Heart right ventricle (tissue), 16 donors: Measurements from ENCODE around the gene ARHGEF17. TPM values are rescaled to one million over a fixed set of nuclear protein-coding genes. Genes with fewer than 3 reads are reported as not detected.
A peak's percentile ranks its signal among the peaks of the same experiment; 100 is the strongest.

Experiments used
- ATAC-seq, 8 donors: fragments of 200-7000 bp; cut with Tn5 transposase; one replicate each; pipeline ENCODE4 v1.9.1; 2020; ENCODE audit warnings: mild to moderate bottlenecking in 8 of 8, moderate library complexity in 8 of 8, moderate number of reproducible peaks in 1 of 8
- DNase-seq, 2 donors: peaks; one replicate each; pipeline ENCODE4 v3.0.0-alpha.2; 2020
- H3K27ac ChIP-seq, 10 donors: fragments of 200-600 bp; sonication (generic) in 2 of 10; one replicate each; pipeline versions ENCODE4 v1.5.0 to v1.8.0; 2020 to 2022; ENCODE audit warnings: mild to moderate bottlenecking in 3 of 10
- H3K27me3 ChIP-seq, 7 donors: fragments of 200-600 bp; one replicate each; pipeline ENCODE4 v1.8.0; 2021 to 2022; ENCODE audit warnings: mild to moderate bottlenecking in 2 of 7
- H3K36me3 ChIP-seq, 9 donors: fragments of 200-600 bp; sonication (generic) in 1 of 9; one replicate each; pipeline versions ENCODE4 v1.5.0 to v1.8.0; 2020 to 2022; ENCODE audit warnings: mild to moderate bottlenecking in 2 of 9
- H3K4me1 ChIP-seq, 9 donors: fragments of 200-600 bp; sonication (generic) in 1 of 9; one replicate each; pipeline versions ENCODE4 v1.5.0 to v1.8.0; 2020 to 2022; ENCODE audit warnings: mild to moderate bottlenecking in 4 of 9
- H3K4me3 ChIP-seq, 10 donors: fragments of 200-600 bp; sonication (generic) in 2 of 10; one replicate each; pipeline versions ENCODE4 v1.5.0 to v1.8.0; 2020 to 2022; ENCODE audit warnings: mild to moderate bottlenecking in 7 of 10, moderate library complexity in 2 of 10
- H3K9me3 ChIP-seq, 11 donors: fragments of 200-600 bp in 10 of 11; sonication (generic) in 2 of 11; one replicate each; pipeline versions ENCODE4 v1.5.0 to v1.8.0; 2013 to 2022; ENCODE audit warnings: mild to moderate bottlenecking in 2 of 11, control low read depth in 1 of 11, moderate library complexity in 1 of 11
- CTCF ChIP-seq, 9 donors: fragments of 200-600 bp; sonication (generic) in 2 of 9; IDR thresholded peaks; one replicate each; pipeline versions ENCODE4 v1.5.0 to v1.8.0; 2021 to 2022; ENCODE audit warnings: antibody characterized with exemption in 9 of 9, mild to moderate bottlenecking in 5 of 9, moderate library complexity in 1 of 9
- WGBS, 2 donors: extraction: QIAGEN DNeasy Blood & Tissue Kit; methylation state at CpG; one replicate each; pipeline ENCODE4 v1.1.7; 2013; ENCODE audit warnings: inconsistent platforms in 1 of 2; 5-methylcytosine and 5-hydroxymethylcytosine counted together
- intact Hi-C, 10 donors: fragments of 100-400 bp; cut with DNase I; formaldehyde crosslinking; loops; one replicate each; pipeline versions ENCODE4 v1.11.1 to v1.14.2; 2022
- polyA plus RNA-seq, 2 donors: library from polyadenylated mRNA; stranded (reverse); fragments of 200-250 nt; gene quantifications; one replicate each; pipeline ENCODE4 v1.2.3, GENCODE V29; 2013
- total RNA-seq, 10 donors: library from RNA; stranded (reverse); fragmentation: NEBNext Ultra II Directional in 3 of 10; extraction: Animal tissue kit (Norgen Biotek cat#: 25700) in 3 of 10; gene quantifications; one replicate each; pipeline versions ENCODE4 v1.2.1 to v1.2.4, GENCODE V29; 2021 to 2023
- donor health status: Arrhythmogenic right ventricular cardiomyopathy.
- donor health status: ischemic (EF 13 %, LVEDD 7.1; RV severe dilation, severe dysfunction).
- donor health status: healthy with polysubstance abuse.
- donor health status: DM: no; HTN: yes; CAD: no.
- donor health status: DM: no; HTN: no; CAD: no.
- donor health status: ischemic (EF 25% LVEDD 6.9; RV normal size, moderate dysfunction).
- donor health status: ischemic (EF 25% LVEDD 5.7; RV mildly dilated, moderate dysfunction).
- donor health status: healthy.
- donor health status: DM: yes; HTN: yes; CAD: no.
- donor health status: Ischemic cardiomyopathy.
- donor health status: ischemic (EF 35%, LVEDD 5.7; RV mildly dilated, moderate dysfunction).
- donor health status: nonischemic (EF 11% LVEDD 7.7; RV severe dilation, severe dysfunction).
- donor health status: DM: yes; HTN: yes; CAD: no.
- donor health status: PGD.
- donor health status: ischemic (EF 29% LVEDD 5.4; RV normal size, mild dysfunction).
- donor health status: nonischemic (EF 23%, LVEDD 6.1; RV moderate dilation, normal function).

Gene ARHGEF17
- total and polyA plus RNA-seq, 12 donors: 38.6 to 67.4 (median 51.2) TPM

- H3K27me3 ChIP-seq: no peaks in the 10 kb centered on the region
- H3K36me3 ChIP-seq: peaks cover 0 to 13% (median 0%) of the 10 kb centered on the region in 9 donors
- DNase-seq (no peak), ATAC-seq (no peak)
- H3K9me3 ChIP-seq: no peaks in the 10 kb centered on the region
- 54 to 57% methylated on average over 10 of the region's 10 CpGs for WGBS, 2 donors
- H3K27ac ChIP-seq: peak overlapping the region in 9 of 10 donors; percentile 31 to 100 (median 91)
- no peak overlapping the region for H3K4me3 ChIP-seq
- H3K4me1 ChIP-seq: peaks cover 54 to 99% (median 93%) of the 10 kb centered on the region in 9 donors
- TF ChIP-seq CTCF (IDR thresholded peaks at IDR 0.05): peak in 1 of 9 donors; percentile 17
- intact Hi-C loops: no loop called here
Observed at GRCh38 chr11:73326929-73327811, 19.1 kb downstream of the ARHGEF17 start.

- Histone ChIP-seq H3K36me3 (peaks cover 0 to 13% (median 0%) of the 10 kb centered on the region in 9 donors), H3K9me3 (no peaks in the 10 kb centered on the region), H3K27me3 (no peaks in the 10 kb centered on the region), H3K4me3 (no peak overlapping the region), H3K27ac (peak overlapping the region in 6 of 10 donors; percentile 31 to 100 (median 88)), H3K4me1 (peaks cover 49 to 98% (median 92%) of the 10 kb centered on the region in 9 donors)
- WGBS, 2 donors: 63 to 78% methylated on average over 4 of the region's 4 CpGs
- TF ChIP-seq CTCF (IDR thresholded peaks at IDR 0.05): no peak
- DNase-seq (no peak), ATAC-seq (no peak)
- intact Hi-C loops: no loop called here
Observed at GRCh38 chr11:73327812-73328364, 19.8 kb downstream of the ARHGEF17 start.

- H3K27ac ChIP-seq: peak overlapping the region; percentile 28 to 79 (median 57)
- peaks cover 48 to 98% (median 92%) of the 10 kb centered on the region in 9 donors for H3K4me1 ChIP-seq
- ATAC-seq: peak in 1 of 8 donors; percentile 4
- peaks cover 0 to 9% (median 0%) of the 10 kb centered on the region in 9 donors for H3K36me3 ChIP-seq
- peak in 6 of 9 donors; percentile 19 to 52 (median 34) for TF ChIP-seq CTCF (IDR thresholded peaks at IDR 0.05)
- H3K27me3 ChIP-seq: no peaks in the 10 kb centered on the region
- DNase-seq: no peak
- no peak overlapping the region for H3K4me3 ChIP-seq
- intact Hi-C loops: no loop called here
- 54 to 64% methylated on average over 3 of the region's 3 CpGs for WGBS, 2 donors
- no peaks in the 10 kb centered on the region for H3K9me3 ChIP-seq
Observed at GRCh38 chr11:73330569-73331093, 22.6 kb downstream of the ARHGEF17 start.

GRCh38 chr11:73331138-73331916, 23.3 kb downstream of the ARHGEF17 start:
- H3K4me1 ChIP-seq: peaks cover 48 to 98% (median 90%) of the 10 kb centered on the region in 9 donors
- H3K4me3 ChIP-seq: no peak overlapping the region
- peak overlapping the region; percentile 28 to 79 (median 57) for H3K27ac ChIP-seq
- intact Hi-C loops: no loop called here
- 47 to 50% methylated on average over 4 of the region's 4 CpGs for whole genome bisulfite sequencing, 2 donors
- no peaks in the 10 kb centered on the region for H3K9me3 ChIP-seq
- ATAC-seq: peak in 1 of 8 donors; percentile 21
- H3K36me3 ChIP-seq: peaks cover 0 to 7% (median 0%) of the 10 kb centered on the region in 9 donors
- H3K27me3 ChIP-seq: no peaks in the 10 kb centered on the region
- DNase-seq: peak in 1 of 2 donors; percentile 57
- TF ChIP-seq CTCF (IDR thresholded peaks at IDR 0.05): no peak
